Measurements from ENCODE around the gene JAK1. TPM values are rescaled to one million over a fixed set of nuclear protein-coding genes. Genes with fewer than 3 reads are reported as not detected.
A peak's percentile ranks its signal among the peaks of the same experiment; 100 is the strongest.
"Not testable (repeated sequence)": the region's sequence is repeated elsewhere in the genome, so short reads cannot be mapped to it uniquely, and the experiment has no call there.

Gene JAK1
- total RNA-seq, 1 donor from 2014 or later = 156 TPM

DNA sequence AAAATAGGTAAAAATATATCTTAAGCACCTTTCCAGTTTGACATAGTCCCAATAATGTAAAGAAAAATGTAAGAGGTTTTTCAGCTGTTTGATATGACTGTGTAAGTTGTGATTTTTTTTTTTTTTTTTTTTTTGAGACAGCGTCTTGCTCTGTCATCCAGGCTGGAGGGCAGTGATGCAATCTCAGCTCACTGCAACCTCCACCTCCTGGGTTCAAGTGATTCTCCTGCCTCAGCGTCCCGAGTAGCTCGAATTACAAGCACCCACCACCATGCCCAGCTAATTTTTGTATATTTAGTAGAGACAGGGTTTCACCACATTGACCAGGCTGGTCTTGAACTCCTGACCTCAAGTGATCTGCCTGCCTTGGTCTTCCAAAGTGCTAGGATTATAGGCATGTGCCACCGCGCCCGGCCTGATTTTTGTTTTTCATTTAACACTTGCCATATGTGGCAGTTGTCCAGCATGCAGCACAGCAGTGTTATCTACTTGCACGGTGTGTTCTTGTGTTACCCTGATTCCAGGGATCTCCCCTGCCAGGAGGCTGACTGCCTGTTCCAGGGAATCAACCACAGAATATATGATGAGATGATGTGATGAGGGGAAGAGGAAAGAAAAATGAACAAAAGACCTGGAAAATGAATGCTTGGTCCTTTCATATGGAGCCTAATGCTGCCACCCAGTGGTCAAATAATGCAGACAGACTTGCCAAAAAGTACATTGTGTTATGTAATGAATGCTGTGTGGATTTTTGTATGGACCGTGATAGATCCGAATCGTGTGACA, 142.5 kb downstream of the JAK1 start:
- Histone ChIP-seq H3K9me3 (no peaks in the 10 kb centered on the region), H3K27ac (no peak overlapping the region), H3K4me1 (peaks cover 14% of the 10 kb centered on the region), H3K36me3 (no peaks in the 10 kb centered on the region), H3K4me3 (no peak overlapping the region), H3K27me3 (ENCODE audit: low read depth) (no peaks in the 10 kb centered on the region)
- DNase-seq = no peak
- ATAC-seq = peak; percentile 85 to 88
- TF ChIP-seq, protein P1, sequence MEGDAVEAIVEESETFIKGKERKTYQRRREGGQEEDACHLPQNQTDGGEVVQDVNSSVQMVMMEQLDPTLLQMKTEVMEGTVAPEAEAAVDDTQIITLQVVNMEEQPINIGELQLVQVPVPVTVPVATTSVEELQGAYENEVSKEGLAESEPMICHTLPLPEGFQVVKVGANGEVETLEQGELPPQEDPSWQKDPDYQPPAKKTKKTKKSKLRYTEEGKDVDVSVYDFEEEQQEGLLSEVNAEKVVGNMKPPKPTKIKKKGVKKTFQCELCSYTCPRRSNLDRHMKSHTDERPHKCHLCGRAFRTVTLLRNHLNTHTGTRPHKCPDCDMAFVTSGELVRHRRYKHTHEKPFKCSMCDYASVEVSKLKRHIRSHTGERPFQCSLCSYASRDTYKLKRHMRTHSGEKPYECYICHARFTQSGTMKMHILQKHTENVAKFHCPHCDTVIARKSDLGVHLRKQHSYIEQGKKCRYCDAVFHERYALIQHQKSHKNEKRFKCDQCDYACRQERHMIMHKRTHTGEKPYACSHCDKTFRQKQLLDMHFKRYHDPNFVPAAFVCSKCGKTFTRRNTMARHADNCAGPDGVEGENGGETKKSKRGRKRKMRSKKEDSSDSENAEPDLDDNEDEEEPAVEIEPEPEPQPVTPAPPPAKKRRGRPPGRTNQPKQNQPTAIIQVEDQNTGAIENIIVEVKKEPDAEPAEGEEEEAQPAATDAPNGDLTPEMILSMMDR (IDR thresholded peaks at IDR 0.05) = peak; percentile 82
- intact Hi-C loops (cut with DNase I) = loop anchor here (10.0 kb wide), 1 partner anchor 559 kb away; no protein-coding TSS in a partner anchor

DNA sequence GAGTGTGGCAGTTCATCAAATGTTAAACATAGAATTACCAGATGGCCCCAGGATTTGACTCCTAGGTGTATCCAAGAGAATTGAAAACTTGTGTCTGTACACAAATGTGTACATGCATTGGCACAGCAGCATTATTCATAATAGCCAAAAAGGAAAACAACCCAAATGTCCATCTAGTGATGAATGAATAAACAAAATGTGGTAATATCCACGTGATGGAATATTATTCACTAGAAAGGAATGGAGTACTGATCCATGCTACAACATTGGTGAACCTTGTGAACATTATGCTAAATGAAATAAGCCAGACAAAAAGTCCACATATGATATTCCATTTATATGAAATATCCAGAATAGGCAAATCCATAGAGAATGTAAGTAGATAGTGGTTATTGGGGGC, 143.7 kb downstream of the JAK1 start:
- Histone ChIP-seq H3K4me1 (peaks cover 11% of the 10 kb centered on the region), H3K27me3 (ENCODE audit: low read depth) (no peaks in the 10 kb centered on the region), H3K36me3 (no peaks in the 10 kb centered on the region), H3K9me3 (no peaks in the 10 kb centered on the region), H3K27ac (no peak overlapping the region), H3K4me3 (no peak overlapping the region)
- no peak for DNase-seq
- intact Hi-C loops (cut with DNase I) = loop anchor here (10.0 kb wide), 1 partner anchor 558 kb away; no protein-coding TSS in a partner anchor
- no peak for ATAC-seq
- TF ChIP-seq, protein P1 (IDR thresholded peaks at IDR 0.05) = no peak

DNA sequence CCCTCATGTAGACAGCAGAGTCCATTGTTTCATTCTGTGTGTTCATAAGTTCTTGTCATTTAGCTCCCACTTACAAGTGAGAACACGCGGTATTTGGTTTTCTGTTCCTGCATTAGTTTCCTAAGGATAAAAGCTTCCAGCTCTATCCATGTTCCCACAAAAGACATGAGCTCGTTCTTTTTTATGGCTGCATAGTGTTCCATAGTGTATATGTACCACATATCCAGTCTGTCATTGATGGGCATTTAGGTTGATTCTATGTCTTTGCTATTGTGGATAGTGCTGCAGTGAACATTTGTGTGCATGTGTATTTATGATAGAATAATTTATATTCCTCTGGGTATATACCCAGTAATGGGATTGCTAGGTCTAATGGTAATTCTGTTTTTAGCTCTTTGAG, 145.8 kb downstream of the JAK1 start:
- not testable (repeated sequence) for DNase-seq; H3K27ac ChIP-seq; H3K4me3 ChIP-seq; H3K9me3 ChIP-seq; H3K36me3 ChIP-seq; H3K27me3 ChIP-seq (ENCODE audit: low read depth); ATAC-seq
- intact Hi-C loops (cut with DNase I) = loop anchor here (10.0 kb wide), 1 partner anchor 556 kb away; no protein-coding TSS in a partner anchor
- peaks cover 11% of the 10 kb centered on the region for H3K4me1 ChIP-seq

DNA sequence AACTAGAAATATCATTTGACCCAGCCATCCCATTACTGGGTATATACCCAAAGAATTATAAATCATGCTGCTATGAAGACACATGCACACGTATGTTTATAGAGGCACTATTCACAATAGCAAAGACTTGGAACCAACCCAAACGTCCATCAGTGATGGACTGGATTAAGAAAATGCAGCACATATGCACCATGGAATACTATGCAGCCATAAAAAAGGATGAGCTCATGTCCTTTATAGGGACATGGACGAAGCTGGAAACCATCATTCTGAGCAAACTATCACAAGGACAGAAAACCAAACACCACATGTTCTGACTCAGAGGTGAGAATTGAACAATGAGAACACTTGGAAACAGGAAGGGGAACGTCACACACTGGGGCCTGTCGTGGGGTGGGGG, 149.0 kb downstream of the JAK1 start:
- H3K27ac ChIP-seq; DNase-seq; H3K9me3 ChIP-seq; intact Hi-C loops (cut with DNase I); H3K27me3 ChIP-seq (ENCODE audit: low read depth); H3K36me3 ChIP-seq; H3K4me3 ChIP-seq; ATAC-seq; H3K4me1 ChIP-seq: not testable (repeated sequence)

DNA sequence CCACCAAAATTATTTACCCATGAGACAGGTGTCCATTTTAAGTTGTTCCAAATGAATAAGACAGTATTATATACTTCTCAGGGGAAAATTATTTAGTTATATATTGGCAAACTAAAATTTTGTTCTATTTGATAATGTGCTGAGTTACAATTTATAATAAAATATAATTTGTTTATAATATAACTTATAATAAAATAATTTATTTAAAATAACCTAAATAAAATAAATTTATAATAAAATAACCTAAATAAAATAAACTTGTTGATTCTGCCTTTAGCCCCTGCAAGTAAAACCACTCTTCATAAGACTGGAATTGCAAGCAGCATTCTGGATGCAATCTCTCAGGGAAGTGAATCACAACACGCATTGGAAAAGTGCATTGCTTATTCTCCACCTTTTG, 151.9 kb downstream of the JAK1 start:
- H3K36me3 ChIP-seq = no peaks in the 10 kb centered on the region
- TF ChIP-seq, protein P1 (IDR thresholded peaks at IDR 0.05) = no peak
- intact Hi-C loops (cut with DNase I) = no loop called here
- DNase-seq (no peak), ATAC-seq (no peak)
- no peak overlapping the region for H3K27ac ChIP-seq
- no peaks in the 10 kb centered on the region for H3K4me1 ChIP-seq
- no peaks in the 10 kb centered on the region for H3K27me3 ChIP-seq (ENCODE audit: low read depth)
- H3K9me3 ChIP-seq = no peaks in the 10 kb centered on the region
- H3K4me3 ChIP-seq = no peak overlapping the region

DNA sequence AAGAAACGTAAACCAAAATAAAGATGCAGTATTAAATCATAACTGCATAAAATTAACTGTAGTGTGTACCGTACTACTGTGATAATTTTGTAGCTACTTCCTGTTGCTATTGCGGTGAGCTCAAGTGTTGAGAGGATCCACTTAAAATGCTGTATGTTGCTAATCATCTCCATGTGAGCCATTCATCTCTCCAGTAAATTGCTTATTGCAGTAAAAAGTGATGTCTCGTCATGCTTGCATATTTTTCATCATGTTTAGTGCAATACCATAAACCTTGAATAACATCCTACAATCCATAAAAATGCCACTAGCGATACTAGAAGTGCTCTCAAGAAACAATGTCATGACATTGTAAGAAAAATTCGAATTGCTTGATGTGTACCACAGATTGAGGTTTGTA, 155.2 kb downstream of the JAK1 start:
- H3K27me3 ChIP-seq (ENCODE audit: low read depth) = no peaks in the 10 kb centered on the region
- DNase-seq = no peak
- no peaks in the 10 kb centered on the region for H3K9me3 ChIP-seq
- H3K36me3 ChIP-seq = no peaks in the 10 kb centered on the region
- ATAC-seq = no peak
- intact Hi-C loops (cut with DNase I) = no loop called here
- TF ChIP-seq, protein P1 (IDR thresholded peaks at IDR 0.05) = no peak
- no peak overlapping the region for H3K27ac ChIP-seq
- H3K4me3 ChIP-seq = no peak overlapping the region
- H3K4me1 ChIP-seq = no peaks in the 10 kb centered on the region
